ENCODE measurements around the gene CYP3A4. TPM values are rescaled to one million over a fixed set of nuclear protein-coding genes. Genes with fewer than 3 reads are reported as not detected.

The CYP3A4 gene
- total RNA-seq (under 1 TPM in 1 of 2 donors, not detected in 1; 0.37 TPM), polyA plus RNA-seq (not detected)
- long read RNA-seq, donor 1 = 0 reads
- long read RNA-seq, donor 2 = 0 reads
- long read RNA-seq, donor 3 = 0 reads
- long read RNA-seq, donor 4 = 0 reads
- long read RNA-seq, donor 5 = 0 reads

GRCh38 chr7:99784007-99784406, at the start of gene CYP3A4:
Gene CYP3A4 (minus strand): TSS chr7:99784184. CDS start chr7:99784081, 103 bp downstream.
- H3K4me3 ChIP-seq = no peak within 1 kb of the TSS
- H3K27ac ChIP-seq (ENCODE audit: low read depth in 1 of 2, low read length in 1 of 2) = no peak within 1 kb of the TSS
- no peaks in the 10 kb centered on the region for H3K27me3 ChIP-seq (ENCODE audit: control insufficient read depth in 3 of 3, insufficient read depth in 3 of 3, low read length in 2 of 3)
- ATAC-seq (ENCODE audit: insufficient read depth, low FRiP score) (no peak), DNase-seq (no peak)
- no peaks in the 10 kb centered on the region for H3K36me3 ChIP-seq (ENCODE audit: control insufficient read depth in 4 of 4, insufficient read depth in 4 of 4, low read length in 4 of 4)
- no peaks in the 10 kb centered on the region for H3K4me1 ChIP-seq (ENCODE audit: control insufficient read depth in 5 of 5, insufficient read depth in 5 of 5, low read length in 5 of 5)
- no peaks in the 10 kb centered on the region for H3K9me3 ChIP-seq (ENCODE audit: control insufficient read depth in 4 of 4, insufficient read depth in 3 of 4, low read length in 3 of 4)
- no peak within 1 kb of the TSS for H3K9ac ChIP-seq (ENCODE audit: insufficient read depth in 1 of 2, low read length in 2 of 2)
- TF ChIP-seq, protein P1, sequence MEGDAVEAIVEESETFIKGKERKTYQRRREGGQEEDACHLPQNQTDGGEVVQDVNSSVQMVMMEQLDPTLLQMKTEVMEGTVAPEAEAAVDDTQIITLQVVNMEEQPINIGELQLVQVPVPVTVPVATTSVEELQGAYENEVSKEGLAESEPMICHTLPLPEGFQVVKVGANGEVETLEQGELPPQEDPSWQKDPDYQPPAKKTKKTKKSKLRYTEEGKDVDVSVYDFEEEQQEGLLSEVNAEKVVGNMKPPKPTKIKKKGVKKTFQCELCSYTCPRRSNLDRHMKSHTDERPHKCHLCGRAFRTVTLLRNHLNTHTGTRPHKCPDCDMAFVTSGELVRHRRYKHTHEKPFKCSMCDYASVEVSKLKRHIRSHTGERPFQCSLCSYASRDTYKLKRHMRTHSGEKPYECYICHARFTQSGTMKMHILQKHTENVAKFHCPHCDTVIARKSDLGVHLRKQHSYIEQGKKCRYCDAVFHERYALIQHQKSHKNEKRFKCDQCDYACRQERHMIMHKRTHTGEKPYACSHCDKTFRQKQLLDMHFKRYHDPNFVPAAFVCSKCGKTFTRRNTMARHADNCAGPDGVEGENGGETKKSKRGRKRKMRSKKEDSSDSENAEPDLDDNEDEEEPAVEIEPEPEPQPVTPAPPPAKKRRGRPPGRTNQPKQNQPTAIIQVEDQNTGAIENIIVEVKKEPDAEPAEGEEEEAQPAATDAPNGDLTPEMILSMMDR (IDR thresholded peaks at IDR 0.05; ENCODE audit: control extremely low read depth, extremely low read depth) = no peak

- H3K27ac ChIP-seq (ENCODE audit: low read depth in 1 of 2, low read length in 1 of 2) = no peak overlapping the region
- H3K4me3 ChIP-seq = no peak overlapping the region
- ATAC-seq (ENCODE audit: insufficient read depth, low FRiP score) (no peak), DNase-seq (peak in 2 of 3 donors; percentile 9 to 25)
- WGBS, 2 donors = 62 to 71% methylated on average over 8 of the region's 8 CpGs
- TF ChIP-seq, protein P1 (IDR thresholded peaks at IDR 0.05; ENCODE audit: control extremely low read depth, extremely low read depth) = no peak
- H3K9me3 ChIP-seq (ENCODE audit: control insufficient read depth in 4 of 4, insufficient read depth in 3 of 4, low read length in 3 of 4) = no peaks in the 10 kb centered on the region
- no peaks in the 10 kb centered on the region for H3K36me3 ChIP-seq (ENCODE audit: control insufficient read depth in 4 of 4, insufficient read depth in 4 of 4, low read length in 4 of 4)
- peak overlapping the region in 1 of 2 donors; percentile 26 for H3K9ac ChIP-seq (ENCODE audit: insufficient read depth in 1 of 2, low read length in 2 of 2)
- H3K4me1 ChIP-seq (ENCODE audit: control insufficient read depth in 5 of 5, insufficient read depth in 5 of 5, low read length in 5 of 5) = no peaks in the 10 kb centered on the region
- H3K27me3 ChIP-seq (ENCODE audit: control insufficient read depth in 3 of 3, insufficient read depth in 3 of 3, low read length in 2 of 3) = no peaks in the 10 kb centered on the region
Measured at GRCh38 chr7:99833289-99833877, 49.4 kb upstream of the CYP3A4 start.

GRCh38 chr7:99831595-99831994, 47.6 kb upstream of the CYP3A4 start:
- ATAC-seq (ENCODE audit: insufficient read depth, low FRiP score) = no peak
- no peak overlapping the region for H3K9ac ChIP-seq (ENCODE audit: insufficient read depth in 1 of 2, low read length in 2 of 2)
- no peaks in the 10 kb centered on the region for H3K4me1 ChIP-seq (ENCODE audit: control insufficient read depth in 5 of 5, insufficient read depth in 5 of 5, low read length in 5 of 5)
- no peaks in the 10 kb centered on the region for H3K9me3 ChIP-seq (ENCODE audit: control insufficient read depth in 4 of 4, insufficient read depth in 3 of 4, low read length in 3 of 4)
- no peaks in the 10 kb centered on the region for H3K27me3 ChIP-seq (ENCODE audit: control insufficient read depth in 3 of 3, insufficient read depth in 3 of 3, low read length in 2 of 3)
- no peak overlapping the region for H3K4me3 ChIP-seq
- no peak for DNase-seq
- no peaks in the 10 kb centered on the region for H3K36me3 ChIP-seq (ENCODE audit: control insufficient read depth in 4 of 4, insufficient read depth in 4 of 4, low read length in 4 of 4)
- TF ChIP-seq, protein P1 (IDR thresholded peaks at IDR 0.05; ENCODE audit: control extremely low read depth, extremely low read depth) = no peak
- H3K27ac ChIP-seq (ENCODE audit: low read depth in 1 of 2, low read length in 1 of 2) = no peak overlapping the region

Data from lung (tissue), 16 donors.